GM23338 (cell line): ENCODE measurements around the gene ARHGEF10L.

Experiments
- CREB1 ChIP-seq: fragments of 250-450 bp; sonication (Bioruptor Pico); IDR thresholded peaks from 2 replicates; pipeline ENCODE4 v1.5.0; 2020; ENCODE audit warnings: low read depth, mild to moderate bottlenecking, moderate library complexity
- EZH2 ChIP-seq: fragments of 200-600 bp; sonication (generic); IDR thresholded peaks from one replicate; pipeline ENCODE4 v1.8.0; 2017; ENCODE audit warnings: antibody characterized with exemption, mild to moderate bottlenecking, low read depth; ENCODE audit not compliant: unreplicated experiment
- EZH2phosphoT487 ChIP-seq: fragments of 200-600 bp; sonication (generic); IDR thresholded peaks from one replicate; pipeline ENCODE4 v1.8.1; 2018; ENCODE audit warnings: antibody characterized with exemption; ENCODE audit not compliant: unreplicated experiment
- JUNB ChIP-seq: IDR thresholded peaks from one replicate; pipeline ENCODE4 v1.6.1; 2016; ENCODE audit warnings: antibody characterized with exemption; ENCODE audit not compliant: unreplicated experiment
- NANOG ChIP-seq: IDR thresholded peaks from 2 replicates; pipeline ENCODE4 v1.6.1; 2016; ENCODE audit warnings: antibody characterized with exemption, borderline replicate concordance
- POLR2AphosphoS5 ChIP-seq: IDR thresholded peaks from 2 replicates; pipeline ENCODE4 v1.6.1; 2016; ENCODE audit warnings: antibody characterized with exemption, low read depth
- STAT1 ChIP-seq: IDR thresholded peaks from one replicate; pipeline ENCODE4 v1.6.1; 2016; ENCODE audit warnings: antibody characterized with exemption; ENCODE audit not compliant: unreplicated experiment
- ZNF114 ChIP-seq: fragments of 250-450 bp; sonication (Bioruptor Pico); IDR thresholded peaks from 2 replicates; pipeline ENCODE4 v1.5.0; 2020; ENCODE audit warnings: mild to moderate bottlenecking, moderate library complexity
- ZNF331 ChIP-seq: fragments of 250-450 bp; sonication (Bioruptor Pico); IDR thresholded peaks from 2 replicates; pipeline ENCODE4 v1.5.0; 2020; ENCODE audit warnings: low read depth, mild to moderate bottlenecking, moderate library complexity
- TF ChIP-seq, protein P1 (sequence below), 2 experiments: fragments of 200-600 bp in 1 of 2; sonication (generic) in 1 of 2; conservative IDR thresholded peaks; 2 replicates each; pipeline versions ENCODE4 v1.5.1 to v1.6.1; 2016 to 2017; ENCODE audit warnings: antibody characterized with exemption in 2 of 2, low read depth in 2 of 2, mild to moderate bottlenecking in 2 of 2, moderate library complexity in 1 of 2
- TF ChIP-seq, protein P2 (sequence below): IDR thresholded peaks from one replicate; pipeline ENCODE4 v1.6.1; 2018; ENCODE audit warnings: antibody characterized with exemption; ENCODE audit not compliant: unreplicated experiment
- TF ChIP-seq, protein P3 (sequence below): IDR thresholded peaks from 2 replicates; pipeline ENCODE4 v1.6.1; 2016; ENCODE audit warnings: antibody characterized with exemption
- TF ChIP-seq, protein P4 (sequence below): fragments of 250-450 bp; sonication (Bioruptor Pico); IDR thresholded peaks from 2 replicates; pipeline ENCODE4 v1.5.0; 2020; ENCODE audit warnings: mild to moderate bottlenecking, moderate library complexity

DNA sequence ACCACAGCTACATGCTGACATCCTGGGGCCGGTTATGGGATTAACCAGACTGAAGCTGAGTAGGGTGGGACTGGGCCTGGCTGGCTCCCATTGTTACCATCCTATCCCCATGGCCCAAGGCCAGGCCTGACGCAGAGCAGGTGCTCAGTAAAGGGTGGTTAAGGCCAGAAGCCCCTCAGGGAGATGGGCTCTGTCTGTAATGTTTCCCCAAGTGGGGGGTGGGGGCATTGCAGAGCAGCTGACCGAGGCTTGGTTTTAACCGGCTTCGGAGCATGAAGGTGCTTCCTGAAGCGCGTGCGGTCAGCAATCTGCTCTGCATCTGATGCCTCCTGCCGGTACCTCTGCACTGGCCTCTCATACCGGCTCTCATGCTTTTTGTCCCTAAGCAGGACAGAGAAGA is 132.2 kb downstream of the ARHGEF10L start:
- TF ChIP-seq, protein P1, sequence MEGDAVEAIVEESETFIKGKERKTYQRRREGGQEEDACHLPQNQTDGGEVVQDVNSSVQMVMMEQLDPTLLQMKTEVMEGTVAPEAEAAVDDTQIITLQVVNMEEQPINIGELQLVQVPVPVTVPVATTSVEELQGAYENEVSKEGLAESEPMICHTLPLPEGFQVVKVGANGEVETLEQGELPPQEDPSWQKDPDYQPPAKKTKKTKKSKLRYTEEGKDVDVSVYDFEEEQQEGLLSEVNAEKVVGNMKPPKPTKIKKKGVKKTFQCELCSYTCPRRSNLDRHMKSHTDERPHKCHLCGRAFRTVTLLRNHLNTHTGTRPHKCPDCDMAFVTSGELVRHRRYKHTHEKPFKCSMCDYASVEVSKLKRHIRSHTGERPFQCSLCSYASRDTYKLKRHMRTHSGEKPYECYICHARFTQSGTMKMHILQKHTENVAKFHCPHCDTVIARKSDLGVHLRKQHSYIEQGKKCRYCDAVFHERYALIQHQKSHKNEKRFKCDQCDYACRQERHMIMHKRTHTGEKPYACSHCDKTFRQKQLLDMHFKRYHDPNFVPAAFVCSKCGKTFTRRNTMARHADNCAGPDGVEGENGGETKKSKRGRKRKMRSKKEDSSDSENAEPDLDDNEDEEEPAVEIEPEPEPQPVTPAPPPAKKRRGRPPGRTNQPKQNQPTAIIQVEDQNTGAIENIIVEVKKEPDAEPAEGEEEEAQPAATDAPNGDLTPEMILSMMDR (conservative IDR thresholded peaks at IDR 0.05; ENCODE audit: low read depth in 2 of 2) = no peak
- TF ChIP-seq POLR2AphosphoS5 = no peak
- TF ChIP-seq EZH2 = no peak
- TF ChIP-seq EZH2phosphoT487 = no peak
- TF ChIP-seq CREB1 (CRISPR knock-in tag) = no peak
- TF ChIP-seq, protein P2, sequence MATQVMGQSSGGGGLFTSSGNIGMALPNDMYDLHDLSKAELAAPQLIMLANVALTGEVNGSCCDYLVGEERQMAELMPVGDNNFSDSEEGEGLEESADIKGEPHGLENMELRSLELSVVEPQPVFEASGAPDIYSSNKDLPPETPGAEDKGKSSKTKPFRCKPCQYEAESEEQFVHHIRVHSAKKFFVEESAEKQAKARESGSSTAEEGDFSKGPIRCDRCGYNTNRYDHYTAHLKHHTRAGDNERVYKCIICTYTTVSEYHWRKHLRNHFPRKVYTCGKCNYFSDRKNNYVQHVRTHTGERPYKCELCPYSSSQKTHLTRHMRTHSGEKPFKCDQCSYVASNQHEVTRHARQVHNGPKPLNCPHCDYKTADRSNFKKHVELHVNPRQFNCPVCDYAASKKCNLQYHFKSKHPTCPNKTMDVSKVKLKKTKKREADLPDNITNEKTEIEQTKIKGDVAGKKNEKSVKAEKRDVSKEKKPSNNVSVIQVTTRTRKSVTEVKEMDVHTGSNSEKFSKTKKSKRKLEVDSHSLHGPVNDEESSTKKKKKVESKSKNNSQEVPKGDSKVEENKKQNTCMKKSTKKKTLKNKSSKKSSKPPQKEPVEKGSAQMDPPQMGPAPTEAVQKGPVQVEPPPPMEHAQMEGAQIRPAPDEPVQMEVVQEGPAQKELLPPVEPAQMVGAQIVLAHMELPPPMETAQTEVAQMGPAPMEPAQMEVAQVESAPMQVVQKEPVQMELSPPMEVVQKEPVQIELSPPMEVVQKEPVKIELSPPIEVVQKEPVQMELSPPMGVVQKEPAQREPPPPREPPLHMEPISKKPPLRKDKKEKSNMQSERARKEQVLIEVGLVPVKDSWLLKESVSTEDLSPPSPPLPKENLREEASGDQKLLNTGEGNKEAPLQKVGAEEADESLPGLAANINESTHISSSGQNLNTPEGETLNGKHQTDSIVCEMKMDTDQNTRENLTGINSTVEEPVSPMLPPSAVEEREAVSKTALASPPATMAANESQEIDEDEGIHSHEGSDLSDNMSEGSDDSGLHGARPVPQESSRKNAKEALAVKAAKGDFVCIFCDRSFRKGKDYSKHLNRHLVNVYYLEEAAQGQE = no peak
- TF ChIP-seq, protein P3, sequence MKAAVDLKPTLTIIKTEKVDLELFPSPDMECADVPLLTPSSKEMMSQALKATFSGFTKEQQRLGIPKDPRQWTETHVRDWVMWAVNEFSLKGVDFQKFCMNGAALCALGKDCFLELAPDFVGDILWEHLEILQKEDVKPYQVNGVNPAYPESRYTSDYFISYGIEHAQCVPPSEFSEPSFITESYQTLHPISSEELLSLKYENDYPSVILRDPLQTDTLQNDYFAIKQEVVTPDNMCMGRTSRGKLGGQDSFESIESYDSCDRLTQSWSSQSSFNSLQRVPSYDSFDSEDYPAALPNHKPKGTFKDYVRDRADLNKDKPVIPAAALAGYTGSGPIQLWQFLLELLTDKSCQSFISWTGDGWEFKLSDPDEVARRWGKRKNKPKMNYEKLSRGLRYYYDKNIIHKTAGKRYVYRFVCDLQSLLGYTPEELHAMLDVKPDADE = no peak
- no peak for TF ChIP-seq JUNB
- TF ChIP-seq STAT1 = no peak
- no peak for TF ChIP-seq ZNF114 (CRISPR knock-in tag)
- no peak for TF ChIP-seq ZNF331 (CRISPR knock-in tag)
- TF ChIP-seq NANOG = no peak
- TF ChIP-seq, protein P4, sequence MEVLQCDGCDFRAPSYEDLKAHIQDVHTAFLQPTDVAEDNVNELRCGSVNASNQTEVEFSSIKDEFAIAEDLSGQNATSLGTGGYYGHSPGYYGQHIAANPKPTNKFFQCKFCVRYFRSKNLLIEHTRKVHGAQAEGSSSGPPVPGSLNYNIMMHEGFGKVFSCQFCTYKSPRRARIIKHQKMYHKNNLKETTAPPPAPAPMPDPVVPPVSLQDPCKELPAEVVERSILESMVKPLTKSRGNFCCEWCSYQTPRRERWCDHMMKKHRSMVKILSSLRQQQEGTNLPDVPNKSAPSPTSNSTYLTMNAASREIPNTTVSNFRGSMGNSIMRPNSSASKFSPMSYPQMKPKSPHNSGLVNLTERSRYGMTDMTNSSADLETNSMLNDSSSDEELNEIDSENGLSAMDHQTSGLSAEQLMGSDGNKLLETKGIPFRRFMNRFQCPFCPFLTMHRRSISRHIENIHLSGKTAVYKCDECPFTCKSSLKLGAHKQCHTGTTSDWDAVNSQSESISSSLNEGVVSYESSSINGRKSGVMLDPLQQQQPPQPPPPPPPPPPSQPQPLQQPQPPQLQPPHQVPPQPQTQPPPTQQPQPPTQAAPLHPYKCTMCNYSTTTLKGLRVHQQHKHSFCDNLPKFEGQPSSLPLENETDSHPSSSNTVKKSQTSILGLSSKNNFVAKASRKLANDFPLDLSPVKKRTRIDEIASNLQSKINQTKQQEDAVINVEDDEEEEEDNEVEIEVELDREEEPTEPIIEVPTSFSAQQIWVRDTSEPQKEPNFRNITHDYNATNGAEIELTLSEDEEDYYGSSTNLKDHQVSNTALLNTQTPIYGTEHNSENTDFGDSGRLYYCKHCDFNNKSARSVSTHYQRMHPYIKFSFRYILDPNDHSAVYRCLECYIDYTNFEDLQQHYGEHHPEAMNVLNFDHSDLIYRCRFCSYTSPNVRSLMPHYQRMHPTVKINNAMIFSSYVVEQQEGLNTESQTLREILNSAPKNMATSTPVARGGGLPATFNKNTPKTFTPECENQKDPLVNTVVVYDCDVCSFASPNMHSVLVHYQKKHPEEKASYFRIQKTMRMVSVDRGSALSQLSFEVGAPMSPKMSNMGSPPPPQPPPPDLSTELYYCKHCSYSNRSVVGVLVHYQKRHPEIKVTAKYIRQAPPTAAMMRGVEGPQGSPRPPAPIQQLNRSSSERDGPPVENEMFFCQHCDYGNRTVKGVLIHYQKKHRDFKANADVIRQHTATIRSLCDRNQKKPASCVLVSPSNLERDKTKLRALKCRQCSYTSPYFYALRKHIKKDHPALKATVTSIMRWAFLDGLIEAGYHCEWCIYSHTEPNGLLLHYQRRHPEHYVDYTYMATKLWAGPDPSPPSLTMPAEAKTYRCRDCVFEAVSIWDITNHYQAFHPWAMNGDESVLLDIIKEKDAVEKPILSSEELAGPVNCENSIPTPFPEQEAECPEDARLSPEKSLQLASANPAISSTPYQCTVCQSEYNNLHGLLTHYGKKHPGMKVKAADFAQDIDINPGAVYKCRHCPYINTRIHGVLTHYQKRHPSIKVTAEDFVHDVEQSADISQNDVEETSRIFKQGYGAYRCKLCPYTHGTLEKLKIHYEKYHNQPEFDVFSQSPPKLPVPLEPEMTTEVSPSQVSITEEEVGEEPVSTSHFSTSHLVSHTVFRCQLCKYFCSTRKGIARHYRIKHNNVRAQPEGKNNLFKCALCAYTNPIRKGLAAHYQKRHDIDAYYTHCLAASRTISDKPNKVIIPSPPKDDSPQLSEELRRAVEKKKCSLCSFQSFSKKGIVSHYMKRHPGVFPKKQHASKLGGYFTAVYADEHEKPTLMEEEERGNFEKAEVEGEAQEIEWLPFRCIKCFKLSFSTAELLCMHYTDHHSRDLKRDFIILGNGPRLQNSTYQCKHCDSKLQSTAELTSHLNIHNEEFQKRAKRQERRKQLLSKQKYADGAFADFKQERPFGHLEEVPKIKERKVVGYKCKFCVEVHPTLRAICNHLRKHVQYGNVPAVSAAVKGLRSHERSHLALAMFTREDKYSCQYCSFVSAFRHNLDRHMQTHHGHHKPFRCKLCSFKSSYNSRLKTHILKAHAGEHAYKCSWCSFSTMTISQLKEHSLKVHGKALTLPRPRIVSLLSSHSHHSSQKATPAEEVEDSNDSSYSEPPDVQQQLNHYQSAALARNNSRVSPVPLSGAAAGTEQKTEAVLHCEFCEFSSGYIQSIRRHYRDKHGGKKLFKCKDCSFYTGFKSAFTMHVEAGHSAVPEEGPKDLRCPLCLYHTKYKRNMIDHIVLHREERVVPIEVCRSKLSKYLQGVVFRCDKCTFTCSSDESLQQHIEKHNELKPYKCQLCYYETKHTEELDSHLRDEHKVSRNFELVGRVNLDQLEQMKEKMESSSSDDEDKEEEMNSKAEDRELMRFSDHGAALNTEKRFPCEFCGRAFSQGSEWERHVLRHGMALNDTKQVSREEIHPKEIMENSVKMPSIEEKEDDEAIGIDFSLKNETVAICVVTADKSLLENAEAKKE (CRISPR knock-in tag) = no peak
